Activated CD4-positive, CD25-positive, alpha-beta regulatory T cell (primary cell): ENCODE measurements around the gene NR0B1.

Source experiments
- DNase-seq, 4 experiments: peaks; one replicate each; lab custom pipeline; 2025; lab: John Stamatoyannopoulos, UW

The NR0B1 gene

DNA sequence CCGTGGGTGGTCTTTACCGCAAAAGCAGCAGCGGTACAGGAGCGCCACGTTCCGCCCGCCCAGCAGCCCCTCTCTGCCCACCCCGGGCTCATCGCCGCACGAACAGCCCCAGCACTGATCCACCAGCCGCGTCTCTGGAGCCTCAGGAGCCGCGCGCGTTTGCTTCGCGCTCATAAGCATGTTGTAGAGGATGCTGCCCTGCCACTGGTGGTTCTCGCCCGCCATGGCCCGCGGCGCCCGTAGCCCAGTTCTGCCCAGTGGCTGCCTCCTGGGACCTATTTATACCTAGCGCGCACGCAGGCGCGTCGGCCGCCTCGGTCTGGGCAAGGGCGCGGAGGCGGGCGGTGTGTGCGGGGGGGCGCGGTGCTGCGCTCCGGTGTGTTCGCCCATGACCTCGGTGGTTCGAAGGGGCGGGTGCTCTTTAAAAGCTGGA lies at the start of gene NR0B1:
Gene NR0B1 (minus strand): TSS at position 252 of the 433 bp plus-strand sequence. CDS start 27 bp downstream, at position 225.
- no peak for DNase-seq

DNA sequence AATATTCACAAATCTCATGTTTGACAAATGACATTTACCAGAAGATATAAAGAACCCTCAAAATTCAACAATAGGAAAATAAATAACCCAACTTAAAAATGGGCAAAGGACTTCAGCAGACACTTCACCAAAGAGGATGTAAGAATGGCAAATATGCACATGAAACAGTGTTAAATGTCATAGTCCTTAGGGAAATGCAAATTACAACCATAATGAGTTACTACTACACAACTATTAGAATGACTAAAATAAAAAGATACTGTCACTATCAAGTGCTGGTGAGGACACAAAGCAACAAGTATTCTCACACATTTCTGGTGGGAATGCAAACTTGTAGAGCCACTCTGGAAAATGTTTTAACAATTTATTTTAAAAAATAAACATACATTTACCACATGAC lies 40.8 kb upstream of the NR0B1 start:
- DNase-seq: no peak

DNA sequence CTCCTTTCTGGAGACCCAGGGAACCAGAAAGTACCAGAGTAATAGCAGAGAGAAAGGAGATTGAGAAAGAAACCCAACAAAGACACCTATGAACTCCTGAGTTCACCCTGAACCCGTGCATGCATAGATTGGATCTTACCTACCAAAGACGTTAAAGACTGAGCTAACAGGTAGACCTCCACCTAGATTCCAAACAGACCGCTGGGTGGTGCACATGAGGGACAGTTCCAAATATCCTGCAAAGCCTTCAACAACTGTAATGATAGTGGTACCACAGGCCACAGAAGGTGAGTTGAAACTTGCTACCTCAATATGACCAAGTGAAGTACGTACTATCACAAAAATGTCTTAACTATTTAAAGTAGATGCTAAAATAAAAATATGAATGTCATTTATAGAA lies 34.0 kb upstream of the NR0B1 start:
- DNase-seq: no peak

DNA sequence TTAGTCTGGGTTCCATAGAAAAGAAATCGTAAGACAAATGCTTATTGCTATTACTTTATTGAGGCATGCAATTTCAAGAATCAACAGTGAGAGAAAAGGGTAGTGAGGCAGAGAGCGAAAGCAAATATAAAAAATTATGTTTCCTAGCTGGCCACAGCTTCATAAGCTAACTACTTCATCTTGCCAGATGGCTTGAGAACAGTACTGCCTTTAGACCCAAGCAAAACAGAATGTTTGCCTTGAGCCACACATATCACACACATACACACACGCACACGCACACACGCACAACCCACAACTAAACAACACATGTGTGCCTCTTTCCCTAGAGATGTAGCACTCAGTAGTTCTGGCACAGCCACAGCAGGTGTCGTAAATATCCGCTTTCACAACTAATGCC lies 31.6 kb upstream of the NR0B1 start:
- no peak for DNase-seq

- no peak for DNase-seq
Measured at GRCh38 chrX:30327762-30328161, 18.6 kb upstream of the NR0B1 start.

- no peak for DNase-seq
Measured at GRCh38 chrX:30317308-30317707, 8.1 kb upstream of the NR0B1 start.

GRCh38 chrX:30313322-30313721 lies 4.1 kb upstream of the NR0B1 start:
- no peak for DNase-seq

GRCh38 chrX:30312858-30313257 lies 3.7 kb upstream of the NR0B1 start:
- DNase-seq: no peak

DNA sequence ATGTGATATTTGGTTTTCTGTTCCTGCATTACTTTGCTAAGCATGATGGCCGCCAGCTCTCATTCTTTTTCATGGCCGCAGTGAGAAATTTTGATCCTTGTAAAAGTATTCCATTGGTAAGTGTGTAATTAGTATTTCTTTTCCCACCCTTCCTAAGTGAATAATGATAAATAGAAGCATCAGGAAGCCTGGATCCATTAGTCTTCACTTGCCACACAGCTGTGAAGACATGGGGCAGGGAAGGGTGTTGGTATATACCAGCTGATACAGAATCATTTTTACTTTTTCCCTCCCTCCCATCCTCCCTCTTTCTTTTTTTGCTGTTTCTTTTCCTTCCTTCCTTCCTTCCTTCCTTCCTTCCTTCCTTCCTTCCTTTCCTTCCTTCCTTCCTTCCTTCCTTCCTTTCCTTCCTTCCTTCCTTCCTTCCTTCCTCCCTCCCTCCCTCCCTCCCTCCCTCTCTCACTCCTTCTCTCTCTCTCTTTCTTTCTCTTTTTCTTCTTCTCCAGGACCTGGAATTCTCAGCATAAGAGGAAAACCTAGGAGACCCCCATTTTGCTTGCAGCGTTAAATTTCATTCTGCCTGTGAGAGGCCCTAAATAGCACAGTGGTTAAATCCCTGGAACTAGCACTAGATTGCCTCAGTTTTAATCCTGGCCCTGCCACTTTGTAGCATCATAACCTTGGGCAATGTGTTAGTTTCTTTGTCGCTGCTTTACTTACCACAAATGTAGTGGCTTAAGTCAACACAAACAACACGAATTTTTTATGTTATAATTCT lies 1.4 kb upstream of the NR0B1 start:
- no peak for DNase-seq

- DNase-seq: no peak
Measured at GRCh38 chrX:30308263-30309138, 689 bp downstream of the NR0B1 start.

DNA sequence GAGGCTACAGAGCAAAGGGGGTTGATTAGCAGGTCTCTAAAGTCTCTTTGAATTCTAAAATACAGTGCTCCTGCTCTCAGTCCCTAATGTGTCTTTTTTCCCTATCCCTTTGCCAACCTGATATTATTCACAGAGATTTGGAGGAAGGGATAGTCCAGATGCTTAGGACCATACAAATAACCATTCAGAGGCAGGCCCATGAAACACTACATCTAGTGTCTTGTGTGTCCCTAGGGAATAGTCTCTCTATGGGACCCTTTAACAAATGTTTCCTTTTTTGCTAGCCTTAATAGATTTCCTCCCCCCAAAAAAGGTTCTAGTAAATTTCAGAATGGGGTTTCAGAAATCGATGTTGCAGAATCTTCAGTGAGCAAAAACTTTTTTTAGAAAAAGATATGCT lies 1.7 kb downstream of the NR0B1 start:
- no peak for DNase-seq

DNA sequence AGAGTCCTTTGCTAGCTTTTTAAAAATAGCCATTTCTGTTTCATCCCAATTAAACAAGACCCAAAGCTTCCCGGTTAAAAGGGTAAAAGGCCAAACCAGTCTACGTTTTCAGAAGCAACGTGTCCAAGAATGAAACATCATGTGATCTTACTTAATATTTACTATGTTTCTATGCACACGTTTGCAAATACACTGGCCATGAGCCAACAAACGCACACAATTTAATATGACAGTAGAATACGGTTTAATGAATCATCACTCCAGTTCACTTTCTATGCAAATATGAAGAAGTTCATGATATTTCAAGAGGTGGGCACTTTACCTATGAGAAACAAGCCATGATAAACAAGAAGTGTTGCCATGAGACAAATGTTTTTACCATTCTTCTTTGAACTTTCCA lies 4.3 kb downstream of the NR0B1 start:
- DNase-seq: no peak

DNA sequence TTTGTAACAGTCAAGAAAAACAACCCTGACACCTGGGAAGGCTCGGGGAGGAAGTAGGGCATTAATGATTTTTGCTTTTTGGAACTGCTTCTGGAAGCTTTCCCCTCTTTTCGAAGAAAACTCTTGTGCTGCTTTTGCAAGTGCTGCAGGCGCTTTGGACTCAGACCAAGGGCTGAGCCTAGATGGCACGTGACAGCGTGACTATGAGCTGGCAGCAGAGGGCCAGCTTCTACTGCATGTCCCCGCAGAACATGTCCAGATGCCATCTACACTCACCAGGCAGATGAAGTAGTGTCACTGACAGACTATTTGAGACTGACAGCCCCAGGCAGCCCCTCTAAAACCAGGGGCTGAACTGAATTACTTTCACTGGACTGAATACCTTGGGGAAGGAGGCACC lies 6.2 kb downstream of the NR0B1 start:
- no peak for DNase-seq

DNA sequence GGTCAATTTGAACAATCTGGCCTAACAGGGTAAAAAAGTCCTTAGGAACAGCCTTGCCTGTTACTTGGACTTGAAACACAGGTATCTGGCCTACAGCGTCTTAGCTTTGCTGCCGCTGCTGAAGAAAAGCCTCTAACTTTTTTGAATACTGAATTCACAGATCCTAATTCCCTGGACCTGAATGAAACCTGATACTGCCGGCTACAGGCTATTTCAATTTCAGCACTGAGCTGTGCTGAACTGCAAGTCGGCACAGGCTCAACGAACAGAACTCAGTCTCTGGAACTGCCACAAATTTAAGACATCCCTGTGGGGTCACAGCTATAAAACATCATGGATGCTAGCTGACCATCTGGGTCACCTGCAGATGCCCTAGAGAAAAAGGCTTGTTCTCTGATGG lies 7.2 kb downstream of the NR0B1 start:
- DNase-seq: no peak

DNA sequence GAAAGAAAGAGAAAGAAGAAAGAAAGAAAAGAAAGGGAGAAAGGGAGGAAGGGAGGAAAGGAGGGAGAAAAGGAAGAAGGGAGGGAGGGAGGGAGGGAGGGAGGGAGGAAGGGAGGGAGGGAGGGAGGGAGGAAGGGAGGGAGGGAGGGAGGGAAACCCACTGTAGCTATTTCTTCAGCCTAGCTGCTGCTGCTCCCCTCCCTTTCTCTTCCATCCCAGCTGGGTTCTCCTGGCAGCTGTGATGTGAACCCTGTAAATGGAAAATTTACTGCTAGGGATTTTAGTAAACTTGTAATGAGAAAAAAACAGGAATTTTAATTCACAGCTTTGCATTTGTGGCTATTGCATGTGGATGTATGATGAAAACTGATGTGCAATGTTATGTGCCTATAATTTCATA lies 8.0 kb downstream of the NR0B1 start:
- DNase-seq: no peak

DNA sequence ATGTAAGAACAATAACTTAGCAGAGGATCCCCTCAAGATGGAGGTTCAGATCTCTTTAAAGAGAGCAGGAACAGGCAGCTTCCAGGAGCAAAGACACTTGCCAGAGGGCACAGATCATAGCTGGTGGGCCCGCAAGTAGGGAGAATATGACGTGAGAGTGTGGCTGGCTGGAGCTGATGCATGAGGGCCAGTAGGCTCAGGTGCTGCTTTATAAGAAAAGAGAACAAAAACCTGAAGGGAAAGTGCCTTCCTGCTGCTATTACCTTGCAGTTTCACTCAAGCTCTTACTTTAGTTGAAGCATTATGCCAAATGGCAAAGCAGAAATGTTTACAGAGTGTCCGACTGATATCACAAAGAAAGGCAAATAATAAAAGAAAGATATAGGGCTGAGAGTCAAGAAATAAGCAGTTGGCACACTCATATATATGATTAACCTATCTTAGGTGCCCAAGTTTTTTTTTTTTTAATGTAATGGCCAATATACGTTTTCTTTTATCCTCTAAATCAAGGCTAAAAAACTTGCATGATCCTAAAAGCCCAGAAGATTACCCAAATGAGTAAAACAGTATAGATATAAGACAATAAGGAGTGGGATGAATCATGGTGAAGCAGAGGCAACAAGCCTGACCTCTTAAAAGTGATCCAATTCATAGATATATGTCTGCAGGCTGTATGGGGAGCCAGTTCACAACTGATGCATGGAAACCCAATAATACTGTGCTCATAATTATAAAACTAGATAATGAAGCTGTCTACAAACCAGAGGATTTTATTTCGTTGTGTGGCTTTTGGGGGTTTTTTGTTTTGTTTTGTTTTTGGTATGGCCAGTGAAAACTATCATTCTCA lies 12.6 kb downstream of the NR0B1 start:
- no peak for DNase-seq

- DNase-seq: no peak
Measured at GRCh38 chrX:30283456-30284200, 25.6 kb downstream of the NR0B1 start.

- DNase-seq: no peak
Measured at GRCh38 chrX:30282527-30282926, 26.7 kb downstream of the NR0B1 start.

DNA sequence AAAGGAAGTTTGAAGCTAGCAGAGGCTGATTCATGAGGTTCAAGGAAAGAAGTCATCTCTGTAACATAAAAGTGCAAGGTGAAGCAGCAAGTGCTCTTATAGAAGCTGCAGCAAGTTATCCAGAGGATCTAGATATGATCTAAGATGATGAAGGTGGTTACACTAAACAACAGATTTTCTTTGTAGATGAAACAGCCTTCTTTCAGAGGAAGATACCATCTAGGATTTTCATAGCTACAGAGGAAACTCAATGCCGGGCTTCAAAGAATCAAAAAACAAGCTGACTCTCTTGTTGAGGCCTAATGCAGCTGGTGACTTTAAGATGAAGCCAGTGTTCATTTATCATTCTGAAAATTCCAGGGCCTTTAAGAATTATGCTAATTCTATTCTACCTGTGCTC lies 28.8 kb downstream of the NR0B1 start:
- no peak for DNase-seq

GRCh38 chrX:30278365-30278764 lies 30.8 kb downstream of the NR0B1 start:
- no peak for DNase-seq

DNA sequence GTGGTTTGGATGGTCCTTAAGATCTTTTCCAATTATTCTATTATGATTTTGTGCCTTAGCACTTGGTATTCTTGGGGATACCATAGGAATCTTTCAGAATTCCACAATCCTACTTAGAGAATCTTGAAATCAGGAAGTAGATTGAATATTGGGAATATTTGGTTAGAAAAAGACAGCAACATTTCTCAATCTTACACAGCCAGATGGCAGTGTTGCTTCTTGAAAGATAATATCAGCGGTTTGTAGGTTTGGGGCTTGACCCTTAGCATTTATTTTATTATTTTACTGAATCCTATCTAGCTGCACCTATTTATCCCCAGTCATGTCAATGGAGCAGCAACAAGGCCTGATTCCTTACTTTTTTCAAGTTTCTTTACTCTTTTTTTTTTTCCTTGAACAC lies 33.7 kb downstream of the NR0B1 start:
- DNase-seq: no peak

GRCh38 chrX:30270639-30271038 lies 38.6 kb downstream of the NR0B1 start:
- no peak for DNase-seq
